ENCODE data around the gene DOCK2. TPM values are rescaled to one million over a fixed set of nuclear protein-coding genes. Genes with fewer than 3 reads are reported as not detected.
A peak's percentile ranks its signal among the peaks of the same experiment; 100 is the strongest.

The DOCK2 gene
- polyA plus RNA-seq, 1 donor (not counting 4 experiments of a cell fraction or from before 2014, with no cell fraction given) = 0.21 TPM

DNA sequence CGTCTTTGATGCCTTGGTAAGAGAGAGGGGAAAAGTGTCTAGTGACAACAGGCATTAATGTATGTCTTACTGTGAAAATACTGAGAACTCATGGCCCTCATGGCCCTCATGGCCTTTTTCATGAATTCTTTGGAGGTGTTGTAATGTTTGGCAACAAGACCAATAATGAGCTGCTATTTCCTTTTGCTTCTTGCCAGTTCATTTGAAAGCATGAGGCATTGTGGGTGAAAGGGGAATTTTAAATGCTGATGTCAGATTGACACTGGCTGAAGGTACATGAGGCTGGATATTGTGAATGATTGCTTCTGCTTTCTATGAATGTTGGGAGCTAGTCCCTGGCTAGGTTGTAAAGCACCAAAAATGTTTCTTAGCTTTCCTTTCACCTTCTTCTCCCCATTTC, 79.2 kb downstream of the DOCK2 start:
- H3K79me2 ChIP-seq (ENCODE audit: control insufficient read depth, insufficient read depth, low read length) = no peaks in the 10 kb centered on the region
- H4K20me1 ChIP-seq (ENCODE audit: control insufficient read depth, extremely low read depth, insufficient read depth, low read length) = no peaks in the 10 kb centered on the region
- H3K4me1 ChIP-seq (ENCODE audit: control insufficient read depth, extremely low read depth, insufficient read depth, low read length) = peaks cover 15% of the 10 kb centered on the region
- H3K27me3 ChIP-seq (ENCODE audit: control insufficient read depth, extremely low read depth, insufficient read depth, low read length) = no peaks in the 10 kb centered on the region
- no peak overlapping the region for H3K9ac ChIP-seq (ENCODE audit: control insufficient read depth, extremely low read depth, insufficient read depth, low read length)
- H3K9me1 ChIP-seq (ENCODE audit: control insufficient read depth, extremely low read depth, insufficient read depth, low read length) = no peaks in the 10 kb centered on the region
- DNase-seq (ENCODE audit: low read depth, low spot score) (no peak), FAIRE-seq (peak; percentile 9)
- H3K4me2 ChIP-seq (ENCODE audit: control insufficient read depth, extremely low read depth, insufficient read depth, low read depth, low read length) = no peak overlapping the region
- no peak for TF ChIP-seq EZH2 (IDR thresholded peaks at IDR 0.05; ENCODE audit: low read length)
- TF ChIP-seq, protein P1, sequence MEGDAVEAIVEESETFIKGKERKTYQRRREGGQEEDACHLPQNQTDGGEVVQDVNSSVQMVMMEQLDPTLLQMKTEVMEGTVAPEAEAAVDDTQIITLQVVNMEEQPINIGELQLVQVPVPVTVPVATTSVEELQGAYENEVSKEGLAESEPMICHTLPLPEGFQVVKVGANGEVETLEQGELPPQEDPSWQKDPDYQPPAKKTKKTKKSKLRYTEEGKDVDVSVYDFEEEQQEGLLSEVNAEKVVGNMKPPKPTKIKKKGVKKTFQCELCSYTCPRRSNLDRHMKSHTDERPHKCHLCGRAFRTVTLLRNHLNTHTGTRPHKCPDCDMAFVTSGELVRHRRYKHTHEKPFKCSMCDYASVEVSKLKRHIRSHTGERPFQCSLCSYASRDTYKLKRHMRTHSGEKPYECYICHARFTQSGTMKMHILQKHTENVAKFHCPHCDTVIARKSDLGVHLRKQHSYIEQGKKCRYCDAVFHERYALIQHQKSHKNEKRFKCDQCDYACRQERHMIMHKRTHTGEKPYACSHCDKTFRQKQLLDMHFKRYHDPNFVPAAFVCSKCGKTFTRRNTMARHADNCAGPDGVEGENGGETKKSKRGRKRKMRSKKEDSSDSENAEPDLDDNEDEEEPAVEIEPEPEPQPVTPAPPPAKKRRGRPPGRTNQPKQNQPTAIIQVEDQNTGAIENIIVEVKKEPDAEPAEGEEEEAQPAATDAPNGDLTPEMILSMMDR (optimal IDR thresholded peaks at IDR 0.05 in 1 of 3, IDR thresholded peaks at IDR 0.05 in 1 of 3, conservative IDR thresholded peaks at IDR 0.05 in 1 of 3; ENCODE audit: extremely low read depth in 1 of 3, insufficient read depth in 2 of 3, low read length in 3 of 3) = no peak
- H3K9me3 ChIP-seq (ENCODE audit: control insufficient read depth, low read depth, low read length) = no peaks in the 10 kb centered on the region
- dilution Hi-C loops (cut with MboI; ENCODE audit: extremely low pct_ligation_motif_present, low sequenced_read_pairs) = no loop called here
- H3K27ac ChIP-seq (ENCODE audit: control insufficient read depth, insufficient read depth, low read length) = no peak overlapping the region
- peak overlapping the region; percentile 32 for H2AFZ ChIP-seq (ENCODE audit: control insufficient read depth, low read length)
- H3K36me3 ChIP-seq (ENCODE audit: control insufficient read depth in 2 of 2, extremely low read depth in 1 of 2, insufficient read depth in 2 of 2, low read length in 2 of 2) = no peaks in the 10 kb centered on the region
- no peak overlapping the region for H3K4me3 ChIP-seq (ENCODE audit: control insufficient read depth in 2 of 3, extremely low read depth in 1 of 3, insufficient read depth in 2 of 3, low read depth in 1 of 3, low read length in 3 of 3)

DNA sequence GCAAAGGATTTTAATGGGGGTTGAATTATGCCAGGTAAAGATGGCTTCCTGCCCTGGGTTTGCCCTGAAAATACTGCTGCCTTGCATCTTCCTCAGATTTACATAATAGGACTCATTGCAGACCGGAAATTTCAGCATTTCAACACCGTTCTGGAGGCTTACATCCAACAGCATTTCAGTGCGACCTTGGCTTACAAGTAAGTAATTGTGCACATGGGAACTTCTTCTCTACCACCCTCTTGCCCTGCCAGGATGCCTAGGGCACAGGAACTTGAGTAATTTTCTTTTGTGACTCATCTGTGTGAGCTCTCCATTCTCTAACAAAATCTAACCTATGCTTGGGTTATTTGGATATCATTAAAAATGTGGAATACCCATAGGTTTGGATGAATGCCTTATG, 80.2 kb downstream of the DOCK2 start:
- Histone ChIP-seq H3K27me3 (ENCODE audit: control insufficient read depth, extremely low read depth, insufficient read depth, low read length) (no peaks in the 10 kb centered on the region), H3K9me3 (ENCODE audit: control insufficient read depth, low read depth, low read length) (no peaks in the 10 kb centered on the region), H3K27ac (ENCODE audit: control insufficient read depth, insufficient read depth, low read length) (peak overlapping the region; percentile 22), H3K4me3 (ENCODE audit: control insufficient read depth in 2 of 3, extremely low read depth in 1 of 3, insufficient read depth in 2 of 3, low read depth in 1 of 3, low read length in 3 of 3) (no peak overlapping the region), H4K20me1 (ENCODE audit: control insufficient read depth, extremely low read depth, insufficient read depth, low read length) (no peaks in the 10 kb centered on the region), H3K9ac (ENCODE audit: control insufficient read depth, extremely low read depth, insufficient read depth, low read length) (no peak overlapping the region), H2AFZ (ENCODE audit: control insufficient read depth, low read length) (peak overlapping the region; percentile 49), H3K9me1 (ENCODE audit: control insufficient read depth, extremely low read depth, insufficient read depth, low read length) (no peaks in the 10 kb centered on the region), H3K4me1 (ENCODE audit: control insufficient read depth, extremely low read depth, insufficient read depth, low read length) (peaks cover 15% of the 10 kb centered on the region), H3K36me3 (ENCODE audit: control insufficient read depth in 2 of 2, extremely low read depth in 1 of 2, insufficient read depth in 2 of 2, low read length in 2 of 2) (no peaks in the 10 kb centered on the region), H3K4me2 (ENCODE audit: control insufficient read depth, extremely low read depth, insufficient read depth, low read depth, low read length) (no peak overlapping the region), H3K79me2 (ENCODE audit: control insufficient read depth, insufficient read depth, low read length) (no peaks in the 10 kb centered on the region)
- dilution Hi-C loops (cut with MboI; ENCODE audit: extremely low pct_ligation_motif_present, low sequenced_read_pairs) = no loop called here
- TF ChIP-seq, protein P1 (optimal IDR thresholded peaks at IDR 0.05 in 1 of 3, IDR thresholded peaks at IDR 0.05 in 1 of 3, conservative IDR thresholded peaks at IDR 0.05 in 1 of 3; ENCODE audit: extremely low read depth in 1 of 3, insufficient read depth in 2 of 3, low read length in 3 of 3) = no peak
- TF ChIP-seq EZH2 (IDR thresholded peaks at IDR 0.05; ENCODE audit: low read length) = no peak
- DNase-seq (ENCODE audit: low read depth, low spot score) (peak; percentile 17), FAIRE-seq (peak; percentile 86)

Data from keratinocyte (primary cell).